Limb (tissue), 2 donors: ENCODE results near the gene UROC1.

Source experiments
- DNase-seq, 2 donors: peaks; one replicate each; pipeline ENCODE4 v3.0.0-alpha.2; 2016; ENCODE audit errors: extremely low spot score in 2 of 2

UROC1 gene

DNA sequence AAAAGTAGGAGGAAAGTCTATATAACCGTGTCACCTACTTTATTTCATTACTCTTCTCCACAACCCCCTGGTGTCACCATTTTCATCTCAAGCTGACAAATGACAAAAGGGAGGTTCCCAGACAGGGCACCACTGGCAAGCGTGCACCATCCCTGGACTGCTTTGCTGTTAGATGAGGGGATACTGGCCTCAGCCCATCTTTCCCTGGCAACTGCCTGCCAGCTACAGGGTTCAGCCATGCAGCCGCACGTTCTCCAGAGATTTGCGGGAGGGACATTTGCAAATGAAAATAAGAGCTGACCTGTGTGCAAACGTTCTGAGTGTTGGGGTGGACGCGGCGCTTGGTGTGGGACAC is 660 bp downstream of the UROC1 start:
- no peak for DNase-seq

GRCh38 chr3:126516152-126516935 is 1.2 kb downstream of the UROC1 start:
- no peak for DNase-seq

- no peak for DNase-seq
These were observed 2.4 kb downstream of the UROC1 start for GRCh38 chr3:126515066-126515706.

DNA sequence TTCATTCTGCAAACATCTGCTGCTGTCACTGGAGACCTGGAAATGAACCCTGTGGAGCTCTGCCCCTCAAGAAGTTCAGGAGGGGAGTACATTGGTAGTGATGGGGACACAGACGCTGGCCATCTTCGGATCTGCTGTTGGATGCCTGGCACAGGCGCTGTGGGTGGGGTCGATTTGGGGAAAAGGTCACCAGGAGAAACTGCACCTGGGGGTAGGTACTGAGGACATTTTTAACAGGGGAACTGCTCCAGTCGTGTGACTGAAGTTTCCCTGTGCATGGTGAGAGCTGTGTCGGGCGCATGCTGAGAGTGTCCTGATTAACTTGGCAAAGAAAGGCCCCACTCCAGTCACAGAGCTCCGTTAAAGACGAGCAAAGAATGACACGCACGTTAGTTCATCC is 3.4 kb downstream of the UROC1 start:
- no peak for DNase-seq

DNA sequence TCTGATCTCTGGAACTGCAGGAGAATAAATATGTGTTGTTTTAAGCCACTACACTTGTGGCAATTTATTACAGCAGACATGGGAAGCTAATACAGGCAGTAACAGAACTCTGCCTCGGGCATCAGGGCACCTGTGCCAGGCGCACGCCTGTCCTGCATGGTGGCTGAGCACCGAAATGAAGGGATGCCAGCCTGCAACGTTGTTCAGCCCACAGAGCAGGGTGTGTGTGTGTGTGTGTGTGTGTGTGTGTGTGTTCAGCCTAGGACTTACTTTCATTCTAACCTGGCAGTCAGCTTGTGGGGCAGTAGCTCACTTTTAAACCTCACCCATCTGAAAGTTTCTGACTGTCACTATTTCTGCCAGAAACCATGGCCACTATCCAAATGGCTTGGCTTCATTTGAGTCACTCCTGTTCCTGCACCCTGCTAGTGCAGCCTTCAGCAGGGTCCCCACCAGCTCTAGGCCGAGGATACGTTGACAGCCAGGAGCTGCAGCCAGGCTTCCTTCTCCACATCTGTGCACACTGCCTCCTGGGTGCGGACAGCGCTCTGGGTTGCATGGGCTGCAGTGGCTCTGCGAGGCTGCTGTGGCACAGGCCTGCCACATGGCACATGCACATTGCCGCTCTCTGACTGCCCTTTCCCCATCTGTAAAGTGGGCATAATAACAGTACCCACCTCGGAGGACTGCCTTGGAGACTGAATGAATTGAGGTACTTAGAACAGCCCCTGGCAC is 4.5 kb downstream of the UROC1 start:
- DNase-seq = no peak

DNA sequence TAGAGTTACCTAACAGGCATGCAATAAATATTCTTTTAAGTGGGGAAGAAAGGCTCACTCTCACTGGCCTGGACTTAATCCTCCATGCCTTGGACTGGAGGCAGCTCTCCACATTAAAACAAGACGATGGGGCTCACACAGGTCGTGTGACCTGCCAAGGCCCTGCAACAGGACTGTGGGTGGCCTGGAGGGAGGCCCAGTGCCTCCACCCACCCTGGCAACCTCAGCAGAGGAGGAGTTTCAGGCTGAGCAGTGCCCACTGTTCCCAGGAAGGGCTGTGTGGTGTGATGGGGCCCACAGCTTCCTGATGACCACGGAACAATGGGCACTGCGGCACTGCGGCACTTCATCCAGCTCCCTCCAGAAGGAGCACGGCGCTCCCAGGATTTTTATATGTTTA is 5.5 kb downstream of the UROC1 start:
- no peak for DNase-seq

- DNase-seq = no peak
These were observed 6.3 kb downstream of the UROC1 start for GRCh38 chr3:126511291-126511690.

DNA sequence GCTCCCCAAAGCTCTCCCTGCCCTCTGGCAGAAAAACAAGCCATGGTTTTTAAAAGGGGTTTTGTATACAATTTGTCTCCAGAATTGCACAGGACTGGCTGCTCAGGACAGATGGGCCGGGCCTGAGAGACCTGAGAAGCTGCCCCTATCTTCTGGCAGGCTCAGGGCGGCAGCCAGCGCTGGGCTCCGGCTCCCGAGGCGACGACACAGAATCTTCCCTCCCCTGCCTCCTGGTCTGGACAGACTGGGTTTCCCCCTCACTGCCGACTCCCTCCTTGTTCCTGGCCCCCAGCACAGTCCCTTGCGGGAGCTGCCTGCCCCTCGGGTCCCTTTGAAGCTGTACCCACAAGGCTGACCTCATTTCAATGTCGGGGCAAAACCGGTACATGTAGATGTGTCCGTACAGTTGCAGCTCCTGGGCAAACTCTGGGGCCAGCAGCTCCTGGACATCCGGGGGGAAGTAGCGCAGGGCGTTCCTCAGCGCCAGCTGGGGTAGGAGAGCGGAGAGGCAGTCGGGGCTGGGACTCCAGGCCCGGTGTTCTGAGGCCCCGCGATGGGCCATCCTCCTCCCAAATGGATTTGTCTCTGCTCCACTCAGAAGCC is 7.2 kb downstream of the UROC1 start:
- no peak for DNase-seq

DNA sequence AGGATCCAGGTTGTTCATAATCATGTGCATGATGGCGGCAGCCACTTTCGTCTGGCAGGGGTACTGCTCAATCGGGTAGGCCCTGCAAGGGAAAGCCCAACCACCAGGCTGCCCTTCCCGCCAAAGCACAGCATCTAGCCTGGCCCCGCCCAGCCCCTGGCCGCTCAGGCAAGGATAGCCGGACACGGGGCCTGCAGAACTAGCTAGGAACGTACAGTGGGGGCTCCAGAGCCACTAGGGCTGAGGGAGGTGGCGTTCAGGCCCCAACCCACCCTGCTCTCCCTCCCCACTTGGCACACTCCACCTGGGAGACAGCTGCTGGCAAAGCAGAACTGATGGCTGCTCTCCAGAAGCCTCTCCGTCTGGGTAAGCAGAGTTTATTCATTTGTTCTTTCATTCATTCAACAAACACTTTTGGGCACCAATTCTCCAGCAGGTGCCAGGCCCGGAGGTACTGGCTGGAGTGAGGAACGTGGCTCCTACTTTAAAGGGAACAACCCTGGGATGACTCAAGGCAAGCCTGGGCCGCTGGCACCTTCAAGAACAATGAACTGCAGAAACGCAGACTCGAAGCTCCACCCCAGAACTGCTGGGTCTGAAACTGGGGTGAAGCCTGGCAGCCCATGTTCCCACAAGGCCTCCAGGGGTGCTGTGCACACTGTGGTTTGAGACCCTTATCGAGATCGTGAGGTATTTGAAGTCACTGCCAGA is 7.8 kb downstream of the UROC1 start:
- DNase-seq = no peak

GRCh38 chr3:126508564-126508964 is 9.0 kb downstream of the UROC1 start:
- DNase-seq = no peak

DNA sequence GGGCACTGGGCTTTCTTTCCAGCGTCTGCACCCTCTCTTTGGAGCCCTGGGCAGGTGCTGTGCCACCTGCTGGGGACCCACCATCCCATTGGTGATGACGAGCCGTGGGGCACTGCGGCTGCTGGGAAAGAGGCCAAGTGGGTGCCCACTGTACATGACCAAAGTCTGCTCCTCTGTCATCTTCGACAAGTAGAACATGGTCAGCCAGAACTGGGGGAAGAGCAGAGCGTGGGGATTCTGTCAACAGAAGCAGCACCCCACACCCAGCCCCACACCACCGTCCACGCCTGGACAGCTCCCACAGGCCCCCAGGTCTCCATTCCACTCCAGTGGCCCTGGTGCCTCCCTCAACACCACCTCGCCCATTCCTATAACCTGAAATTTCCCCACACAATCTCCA is 9.7 kb downstream of the UROC1 start:
- DNase-seq = no peak

- no peak for DNase-seq
These were observed 13.9 kb downstream of the UROC1 start for GRCh38 chr3:126503701-126504100.

DNA sequence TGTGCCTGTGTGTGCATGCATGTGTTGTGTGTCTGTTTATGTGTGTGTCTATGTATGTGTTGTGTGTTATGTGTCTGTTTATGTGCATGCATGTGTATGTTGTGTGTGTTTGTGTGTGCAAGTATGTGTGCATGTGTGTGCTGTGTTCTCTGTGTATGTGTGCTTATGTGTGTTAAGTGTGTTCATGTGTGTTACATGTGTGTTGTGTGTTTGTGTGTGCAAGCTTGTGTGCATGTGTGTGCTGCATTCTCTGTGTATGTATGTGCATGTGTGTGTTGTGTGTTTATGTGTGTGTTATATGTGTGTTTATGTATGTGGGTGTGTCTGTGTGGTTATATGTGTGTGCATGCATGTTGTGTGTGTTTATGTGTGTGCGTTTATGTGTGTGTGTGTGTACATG is 14.9 kb downstream of the UROC1 start:
- DNase-seq = no peak

DNA sequence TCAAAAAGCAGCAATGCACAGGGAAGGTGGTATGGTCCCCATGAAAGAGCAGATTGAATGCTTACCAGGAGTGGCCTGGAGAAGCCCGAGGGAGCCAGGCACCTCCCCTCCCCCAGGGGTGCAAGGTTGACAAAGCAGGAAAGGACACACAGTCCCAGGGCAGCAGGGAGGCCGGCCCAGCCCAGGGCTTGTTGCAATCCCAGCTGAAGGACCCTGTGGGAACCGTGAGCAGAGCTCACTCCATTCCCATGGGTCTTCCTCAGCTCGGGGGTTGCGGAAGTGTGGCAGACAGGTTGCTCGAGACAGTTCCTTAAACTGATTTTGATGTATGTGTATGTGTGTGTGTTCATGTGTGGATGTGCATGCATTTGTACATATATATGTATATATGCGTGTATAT is 15.8 kb downstream of the UROC1 start:
- DNase-seq = no peak

GRCh38 chr3:126501054-126501453 is 16.5 kb downstream of the UROC1 start:
- DNase-seq = no peak

DNA sequence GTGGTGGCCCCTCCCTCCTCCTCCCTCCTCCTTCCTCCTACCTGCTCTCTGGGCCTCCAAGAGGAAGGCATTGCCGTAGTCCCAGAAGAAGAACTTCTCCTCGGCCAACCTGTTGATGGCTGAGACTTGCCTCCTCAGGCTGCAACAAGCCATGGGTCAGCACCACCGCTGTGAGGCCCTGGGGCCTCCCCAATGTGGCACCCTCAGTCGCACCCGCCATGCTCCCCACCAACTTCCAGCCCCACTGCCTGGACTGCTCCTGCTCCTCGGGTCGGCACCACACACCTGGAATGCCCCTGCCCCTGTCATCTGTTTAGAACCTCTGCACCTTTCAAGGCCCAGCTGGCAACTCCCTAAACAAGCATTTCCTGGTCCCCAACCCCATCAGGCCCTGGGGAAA is 17.6 kb downstream of the UROC1 start:
- DNase-seq = no peak

DNA sequence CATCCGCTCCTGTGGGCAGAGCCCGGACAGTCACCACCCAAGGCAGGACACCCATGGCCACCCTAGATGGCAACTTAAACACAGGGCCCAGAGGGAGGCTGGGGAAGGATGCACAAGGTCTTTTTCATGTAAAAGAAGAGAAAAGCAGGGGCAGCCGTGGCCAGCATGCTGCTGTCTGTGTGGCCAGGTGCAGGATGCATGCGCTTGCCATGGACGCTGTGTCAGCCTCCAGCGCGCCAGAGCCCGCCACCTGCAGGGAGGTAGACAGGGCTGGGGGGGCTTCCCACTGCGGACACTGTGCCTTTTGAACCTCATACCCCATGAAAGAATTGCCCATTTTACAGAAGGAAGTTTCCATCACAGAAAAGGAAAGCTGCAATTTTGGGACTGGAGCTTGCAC is 18.2 kb downstream of the UROC1 start:
- DNase-seq = no peak

DNA sequence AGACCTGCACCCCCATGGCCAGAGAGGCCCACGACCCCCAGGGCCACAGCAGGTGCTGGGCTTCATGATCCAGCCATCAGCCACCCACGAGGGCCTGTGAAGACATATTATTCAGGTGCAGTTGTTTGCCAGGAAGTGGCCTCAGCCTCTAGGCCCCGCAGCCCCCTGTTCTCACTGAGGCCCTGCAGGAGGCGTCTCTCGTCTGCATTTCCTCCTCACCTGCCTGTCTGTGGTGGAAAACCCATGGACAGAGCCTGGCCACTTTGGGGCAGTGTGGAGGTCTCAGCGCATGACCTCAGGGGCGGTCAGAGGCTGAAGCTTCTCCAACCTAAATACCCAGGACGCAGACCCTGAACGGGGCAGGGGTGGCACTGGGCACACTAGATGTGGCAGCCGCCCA is 18.6 kb downstream of the UROC1 start:
- no peak for DNase-seq

GRCh38 chr3:126498461-126498860 is 19.1 kb downstream of the UROC1 start:
- no peak for DNase-seq

- no peak for DNase-seq
These were observed 19.6 kb downstream of the UROC1 start for GRCh38 chr3:126497956-126498355.
